K562 treated with DMSO at 1 percent for 24 hours (cell line): ENCODE measurements around the gene LRIG3. TPM values are rescaled to one million over a fixed set of nuclear protein-coding genes. Genes with fewer than 3 reads are reported as not detected.

Experiments used
- total RNA-seq: library from RNA; unstranded; fragments of 300-600 nt; gene quantifications from 2 replicates; pipeline ENCODE4 v1.2.3, GENCODE V29; 2022; ENCODE audit warnings: low read depth; ENCODE audit not compliant: insufficient read depth

LRIG3 gene
- not detected in 2 replicates for total RNA-seq

GRCh38 chr12:58920102-58920960, at the start of gene LRIG3:
Gene LRIG3, minus strand, starts transcription at chr12:58920504. Its CDS starts 269 bp downstream, at chr12:58920235.

